ENCODE measurements around the gene SRGAP3.

SRGAP3 gene

DNA sequence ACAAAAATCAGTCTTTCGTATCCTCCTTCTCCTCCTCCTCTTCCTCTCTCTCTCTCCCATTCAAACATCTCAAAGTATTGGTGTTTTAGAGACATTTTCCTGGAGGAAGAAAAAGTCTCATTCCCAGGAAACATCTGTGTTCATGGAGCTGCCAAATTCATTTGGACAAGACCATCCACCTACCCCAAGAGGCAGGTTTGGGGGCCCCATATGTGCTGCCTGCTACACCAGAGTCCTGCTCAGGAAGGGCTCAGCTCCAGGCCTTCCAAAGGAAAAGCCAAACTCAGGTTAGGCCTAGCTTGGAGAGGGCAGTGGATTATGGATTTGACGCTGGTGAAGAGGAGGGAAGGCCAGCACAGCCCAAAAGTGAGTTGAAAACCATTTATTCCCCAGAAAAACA is 131.2 kb downstream of the SRGAP3 start:
- DNase-seq (ENCODE audit: low read depth in 2 of 3, low spot score in 1 of 3): no peak

DNA sequence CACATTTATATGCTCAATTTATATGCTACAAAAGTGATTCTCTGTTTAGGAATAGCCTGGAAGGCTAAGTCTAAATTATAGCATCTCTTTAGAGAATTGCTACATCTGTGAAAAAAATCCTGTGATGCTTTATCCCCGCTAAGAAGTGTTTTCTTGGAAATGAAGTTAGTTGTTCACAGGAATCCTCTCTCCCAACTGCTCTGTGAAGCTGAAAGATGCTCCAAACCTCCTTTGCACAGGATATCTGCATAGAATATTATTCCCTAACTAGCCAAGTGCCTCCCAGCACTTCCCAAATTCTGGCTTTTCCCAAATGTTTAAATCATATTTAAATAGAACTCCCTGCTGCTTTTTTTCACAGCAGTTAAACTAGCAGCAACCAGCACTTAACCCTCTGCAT is 132.2 kb downstream of the SRGAP3 start:
- no peak for DNase-seq (ENCODE audit: low read depth in 2 of 3, low spot score in 1 of 3)

DNA sequence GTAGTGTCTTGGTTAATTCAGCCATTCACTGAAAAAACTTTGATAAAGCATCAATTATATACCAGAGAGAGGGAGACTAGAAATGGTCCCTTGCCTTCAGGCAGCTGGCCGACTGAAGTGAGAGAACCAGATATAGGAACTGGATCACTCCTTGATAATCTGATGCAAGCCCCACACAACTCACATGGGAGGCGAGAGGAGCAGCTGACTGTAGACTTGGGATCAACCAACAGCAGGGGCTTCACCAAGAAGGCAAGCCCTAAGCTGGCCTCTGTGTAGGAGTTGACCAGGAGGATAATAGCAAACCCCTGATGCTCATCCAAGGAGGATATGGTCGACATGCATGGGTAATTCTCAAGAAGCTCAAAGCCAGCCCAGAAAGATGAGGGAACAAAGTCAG is 133.1 kb downstream of the SRGAP3 start:
- no peak for DNase-seq (ENCODE audit: low read depth in 2 of 3, low spot score in 1 of 3)

DNA sequence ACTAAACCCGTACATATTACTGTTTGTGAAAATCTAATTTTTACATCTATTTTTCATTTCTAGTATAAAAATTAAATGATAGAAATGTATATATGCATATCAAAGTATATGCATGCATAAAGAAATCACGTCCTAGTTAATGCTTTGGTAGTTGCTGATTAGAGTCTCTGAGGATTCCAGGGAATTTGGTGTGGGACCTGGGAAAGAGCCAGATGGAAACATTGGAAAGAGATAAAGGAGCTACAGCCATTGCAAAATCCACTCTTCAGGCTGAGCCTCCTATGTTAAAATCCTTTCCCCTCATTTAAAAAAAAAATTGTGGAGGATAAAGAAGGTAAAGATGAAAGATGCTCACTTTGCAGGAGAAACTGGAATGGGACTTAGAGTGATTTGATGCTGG is 134.1 kb downstream of the SRGAP3 start:
- no peak for DNase-seq (ENCODE audit: low read depth in 2 of 3, low spot score in 1 of 3)

DNA sequence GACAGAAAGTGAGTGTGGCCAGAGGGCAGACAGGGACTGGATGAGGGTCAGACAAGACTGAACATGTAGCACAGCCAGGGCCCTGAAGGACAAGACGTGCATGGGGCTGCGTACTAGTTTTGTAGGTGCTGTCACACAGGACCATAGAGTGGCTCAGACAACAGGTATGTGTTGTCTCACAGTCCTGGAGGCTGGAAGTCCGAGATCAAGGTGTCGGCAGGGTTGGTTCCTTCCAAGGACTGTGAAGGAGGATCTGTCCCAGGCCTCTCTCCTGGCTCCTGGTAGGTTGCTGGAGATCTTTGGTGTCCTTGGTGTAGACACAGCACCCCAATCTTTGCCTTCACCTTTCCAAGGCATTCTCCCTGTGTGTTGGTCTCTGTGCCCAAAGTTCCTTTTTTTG is 136.4 kb downstream of the SRGAP3 start:
- no peak for DNase-seq (ENCODE audit: low read depth in 2 of 3, low spot score in 1 of 3)

DNA sequence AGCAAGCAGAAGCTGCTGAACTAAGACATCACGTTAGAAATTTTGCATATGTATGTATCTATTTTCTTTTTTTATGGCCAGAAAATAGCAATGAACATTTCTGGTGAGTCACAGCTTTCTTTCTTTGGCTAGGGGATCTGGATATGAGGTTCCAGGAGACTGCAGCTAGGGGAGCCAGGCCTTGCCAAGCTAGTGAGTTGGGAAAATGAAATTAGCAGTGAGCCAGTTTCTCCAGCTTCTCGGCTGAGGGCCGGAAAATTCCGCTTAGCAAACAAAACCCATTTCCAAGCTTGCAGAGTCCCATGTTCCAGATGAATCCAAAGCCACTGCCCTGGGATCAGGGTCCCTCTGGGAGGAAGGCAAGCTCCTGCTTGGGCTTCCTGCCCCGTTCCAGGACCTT is 137.6 kb downstream of the SRGAP3 start:
- no peak for DNase-seq (ENCODE audit: low read depth in 2 of 3, low spot score in 1 of 3)

DNA sequence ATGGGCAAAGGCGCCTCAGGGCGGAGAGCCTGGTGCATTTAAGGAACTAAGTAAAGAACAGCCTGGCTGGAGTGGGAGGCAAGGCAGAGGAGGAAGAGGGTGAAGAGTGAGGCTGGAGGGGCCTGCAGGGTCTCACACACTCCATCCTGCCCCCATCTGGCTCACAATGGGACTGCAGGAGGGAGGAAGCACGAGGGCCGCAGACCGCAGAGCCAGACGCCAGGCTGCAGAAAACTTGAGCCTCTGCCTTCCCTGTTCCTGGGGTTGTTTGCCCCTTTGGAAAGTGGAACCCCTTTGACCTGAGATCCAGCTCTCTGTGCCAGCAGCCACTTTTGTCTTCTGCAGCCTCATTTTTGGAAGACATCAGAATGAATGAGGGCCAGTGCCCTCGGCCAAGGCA is 138.0 kb downstream of the SRGAP3 start:
- DNase-seq (ENCODE audit: low read depth in 2 of 3, low spot score in 1 of 3): no peak

DNA sequence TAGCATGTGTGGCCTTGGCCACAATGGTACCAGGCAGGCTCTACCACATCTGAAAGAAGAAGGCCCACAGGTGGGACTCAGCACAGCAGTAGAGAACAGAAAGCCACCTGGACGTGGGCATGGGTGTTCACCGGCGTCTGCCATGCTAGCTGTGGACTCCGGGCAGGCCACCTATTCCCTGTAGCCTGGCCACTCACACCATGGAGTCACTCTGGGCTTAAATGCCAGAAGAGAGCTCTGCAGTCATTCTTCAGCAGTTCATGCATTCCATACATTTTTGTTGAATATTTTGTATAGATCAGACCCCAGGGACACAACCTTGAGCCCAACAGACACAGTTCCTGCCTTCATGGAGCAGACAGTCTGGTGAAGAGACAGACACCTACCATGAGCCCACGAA is 138.6 kb downstream of the SRGAP3 start:
- no peak for DNase-seq (ENCODE audit: low read depth in 2 of 3, low spot score in 1 of 3)

DNA sequence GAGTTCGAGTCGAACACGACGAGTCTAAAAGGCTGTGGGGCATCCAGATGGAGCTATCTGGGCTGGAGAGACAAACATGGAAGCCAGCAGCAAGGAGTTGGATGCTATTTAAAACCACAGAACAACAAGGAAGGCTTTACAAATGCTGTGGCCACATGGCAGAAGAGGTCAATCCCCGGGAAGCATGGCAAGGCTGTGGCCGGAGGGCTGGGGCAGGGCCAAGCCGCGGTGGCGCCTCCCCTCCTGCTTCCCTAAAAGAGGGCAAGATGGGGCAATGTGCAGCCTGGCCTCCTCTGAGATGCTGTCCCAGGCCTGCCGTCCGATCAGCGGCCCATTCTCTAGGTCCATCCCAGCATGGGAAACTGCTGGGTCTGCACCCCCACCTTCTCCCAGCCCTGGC is 139.1 kb downstream of the SRGAP3 start:
- no peak for DNase-seq (ENCODE audit: low read depth in 2 of 3, low spot score in 1 of 3)

DNA sequence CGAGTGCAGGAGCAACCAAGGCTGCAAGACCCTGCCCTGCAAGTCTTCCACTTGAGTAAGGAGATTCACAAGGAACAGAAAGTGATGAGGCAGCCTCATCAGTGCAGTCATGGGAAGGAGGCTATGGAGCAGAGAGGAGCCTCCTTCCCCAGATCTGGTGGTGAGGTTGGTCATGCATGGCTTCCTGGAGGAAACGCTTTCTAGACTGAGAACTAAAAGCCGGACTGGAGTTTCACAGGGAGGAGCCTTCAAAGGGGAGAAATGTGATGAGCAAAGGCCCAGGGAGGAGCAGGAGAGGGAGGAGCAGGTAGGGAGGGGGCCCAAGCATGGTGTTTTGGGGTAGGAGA is 139.9 kb downstream of the SRGAP3 start:
- no peak for DNase-seq (ENCODE audit: low read depth in 2 of 3, low spot score in 1 of 3)

DNA sequence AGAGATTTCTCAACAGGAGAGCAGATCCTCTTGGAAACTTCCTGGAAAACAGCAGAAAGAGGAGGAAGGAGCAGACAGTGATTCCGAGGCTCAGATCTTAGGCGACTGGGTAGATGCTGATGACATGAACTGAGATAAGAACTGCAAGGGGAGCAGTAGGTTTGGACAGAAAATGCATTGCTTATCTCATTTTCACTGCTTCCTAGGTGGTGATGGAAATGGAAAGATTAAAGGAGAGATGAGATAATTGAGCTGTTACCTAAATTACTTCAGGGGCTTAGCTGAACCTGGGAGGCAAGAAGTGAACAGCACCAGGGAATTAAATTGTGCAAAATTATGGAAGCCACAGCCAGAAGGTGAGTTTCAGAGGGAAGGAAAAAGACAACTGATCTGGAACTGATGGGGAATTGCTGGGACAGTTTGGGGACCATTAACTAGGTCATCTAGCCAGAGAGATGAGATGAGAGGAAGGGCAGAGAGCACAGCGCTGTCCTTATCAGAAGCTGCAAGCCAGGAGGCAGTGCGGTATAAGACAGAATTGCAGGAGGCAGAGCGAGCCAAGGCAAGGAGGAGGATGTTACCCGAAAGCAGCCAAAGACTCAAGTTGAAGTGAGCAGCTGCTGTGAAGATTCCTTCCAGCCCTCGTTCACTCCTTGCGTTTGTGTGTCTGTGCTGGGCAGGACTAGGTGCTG is 140.4 kb downstream of the SRGAP3 start:
- no peak for DNase-seq (ENCODE audit: low read depth in 2 of 3, low spot score in 1 of 3)

DNA sequence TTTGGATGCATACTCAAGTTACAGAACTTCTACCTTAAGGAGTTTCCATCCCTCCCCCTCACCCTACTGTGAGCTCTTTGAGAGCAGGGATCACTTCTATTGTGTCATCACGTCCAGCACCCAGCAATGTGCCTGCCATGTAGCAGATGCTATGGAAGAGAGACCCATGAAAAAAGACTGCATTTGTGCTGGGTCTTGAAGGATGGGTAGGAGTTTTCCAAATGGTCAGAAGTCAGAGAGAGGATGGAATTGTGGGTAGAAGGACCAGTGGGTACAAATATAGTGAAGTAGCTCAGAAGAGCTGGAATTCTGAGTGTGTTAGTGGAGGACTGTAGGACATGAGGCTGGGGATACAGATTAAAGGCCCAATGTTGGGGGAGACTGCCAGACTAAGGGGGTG is 141.7 kb downstream of the SRGAP3 start:
- no peak for DNase-seq (ENCODE audit: low read depth in 2 of 3, low spot score in 1 of 3)

DNA sequence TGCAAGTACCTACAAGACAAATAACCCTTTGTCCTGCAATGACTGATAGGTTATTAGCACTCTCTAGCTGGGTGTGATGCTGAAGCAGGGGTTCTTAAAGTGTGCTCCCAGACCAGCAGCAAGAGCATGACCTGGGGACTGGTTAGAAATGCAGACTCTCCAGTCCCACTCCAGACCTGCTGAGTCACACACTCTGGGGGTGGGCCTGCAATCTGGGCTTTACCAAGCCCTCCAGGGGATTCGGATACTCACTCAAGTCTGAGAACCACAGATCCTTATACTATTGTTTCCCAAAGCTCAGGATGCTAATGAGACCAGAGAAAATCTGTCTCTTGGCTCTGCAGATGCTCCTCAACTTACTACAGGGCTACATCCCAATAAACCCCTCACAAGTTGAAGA is 144.0 kb downstream of the SRGAP3 start:
- DNase-seq (ENCODE audit: low read depth in 2 of 3, low spot score in 1 of 3): no peak

DNA sequence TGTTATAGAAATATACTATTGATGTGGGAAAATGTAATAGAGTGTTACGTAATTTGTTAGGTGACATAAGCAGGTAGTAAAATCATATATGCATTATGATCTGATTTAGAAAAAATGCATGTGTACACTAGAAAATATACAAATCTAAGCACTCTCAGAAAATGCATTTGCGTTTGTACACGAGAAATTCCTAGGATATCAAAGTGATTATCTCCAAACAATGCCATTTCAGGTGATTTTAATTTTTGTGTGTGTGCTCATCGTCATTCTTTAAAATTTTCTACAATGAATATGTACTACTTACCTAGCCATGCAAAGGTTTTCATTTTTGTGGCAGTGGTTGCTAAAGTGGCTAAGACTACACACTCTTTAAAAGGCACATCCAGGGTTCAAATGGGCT is 145.3 kb downstream of the SRGAP3 start:
- no peak for DNase-seq (ENCODE audit: low read depth in 2 of 3, low spot score in 1 of 3)

DNA sequence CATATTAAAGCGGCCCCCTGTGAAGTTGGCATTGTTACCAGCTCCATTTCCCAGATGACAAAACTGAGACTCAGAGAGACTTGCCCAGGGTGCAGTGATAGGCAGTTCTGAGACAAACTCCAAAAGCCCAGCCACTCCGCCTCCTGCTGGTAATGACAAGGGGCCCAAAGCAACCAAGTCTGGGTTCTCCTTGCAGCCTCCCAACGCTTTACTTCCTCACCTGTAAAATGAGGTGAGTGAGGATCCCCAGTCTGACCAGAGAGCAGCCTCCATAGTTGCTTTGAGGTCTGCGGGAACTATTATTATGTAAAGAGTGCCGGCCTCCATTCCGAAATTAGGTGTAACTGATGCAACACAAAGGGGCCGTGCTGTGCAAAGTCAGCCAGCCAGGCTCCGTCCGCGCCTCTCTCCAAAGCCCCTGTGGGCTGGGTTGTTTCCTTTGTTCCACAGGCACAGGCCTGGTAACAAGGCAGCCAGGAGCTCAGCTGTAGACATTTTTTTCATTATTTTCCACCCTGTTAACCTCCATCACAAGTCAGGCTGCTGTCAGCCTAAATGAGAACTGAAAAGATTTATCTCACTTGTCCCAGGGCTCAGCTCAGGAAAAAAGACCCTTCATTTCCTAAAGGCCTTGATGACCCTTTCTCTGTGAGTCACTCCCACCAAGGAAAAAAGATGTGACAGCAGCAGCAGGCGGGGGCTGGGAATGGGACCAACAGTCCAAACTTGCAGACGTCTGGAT is 147.0 kb downstream of the SRGAP3 start:
- DNase-seq (ENCODE audit: low read depth in 2 of 3, low spot score in 1 of 3): no peak

DNA sequence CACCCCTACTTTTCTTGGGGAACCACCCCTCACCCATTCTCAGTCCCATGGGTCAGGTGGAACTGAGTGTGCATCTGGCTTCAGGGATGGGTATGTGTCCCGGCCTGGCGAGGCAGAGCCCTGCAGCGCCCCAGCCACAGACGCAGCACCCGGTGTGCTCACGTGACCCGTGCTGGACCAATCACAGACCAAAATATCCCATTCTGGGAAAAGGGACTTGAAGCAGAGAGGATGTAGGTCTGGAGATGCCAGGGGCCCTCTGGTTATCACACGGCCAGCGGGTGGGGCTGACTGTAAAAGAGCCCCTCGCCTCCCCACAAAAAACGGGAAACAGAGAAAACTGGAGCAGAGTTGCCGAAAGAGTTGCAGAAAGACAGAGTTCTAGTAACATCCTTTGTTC is 148.2 kb downstream of the SRGAP3 start:
- no peak for DNase-seq (ENCODE audit: low read depth in 2 of 3, low spot score in 1 of 3)

DNA sequence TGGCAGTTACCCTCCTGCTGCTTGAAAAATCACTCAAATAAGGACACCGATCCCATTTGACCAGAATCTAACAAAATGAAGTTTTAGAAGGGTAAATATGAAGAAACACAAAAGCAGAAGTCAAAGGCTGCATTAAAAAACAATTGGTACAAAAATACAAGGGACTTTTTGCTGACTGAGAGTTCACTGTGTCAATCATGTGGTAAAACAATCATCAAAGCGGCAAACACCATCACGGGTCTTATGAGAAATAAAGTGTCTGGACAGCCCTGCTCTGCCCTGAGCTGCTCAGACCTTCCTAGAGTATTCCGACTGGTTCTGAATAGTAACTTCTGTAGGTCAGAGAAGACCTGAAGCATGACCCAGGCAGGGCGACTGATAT is 148.9 kb downstream of the SRGAP3 start:
- DNase-seq (ENCODE audit: low read depth in 2 of 3, low spot score in 1 of 3): no peak

DNA sequence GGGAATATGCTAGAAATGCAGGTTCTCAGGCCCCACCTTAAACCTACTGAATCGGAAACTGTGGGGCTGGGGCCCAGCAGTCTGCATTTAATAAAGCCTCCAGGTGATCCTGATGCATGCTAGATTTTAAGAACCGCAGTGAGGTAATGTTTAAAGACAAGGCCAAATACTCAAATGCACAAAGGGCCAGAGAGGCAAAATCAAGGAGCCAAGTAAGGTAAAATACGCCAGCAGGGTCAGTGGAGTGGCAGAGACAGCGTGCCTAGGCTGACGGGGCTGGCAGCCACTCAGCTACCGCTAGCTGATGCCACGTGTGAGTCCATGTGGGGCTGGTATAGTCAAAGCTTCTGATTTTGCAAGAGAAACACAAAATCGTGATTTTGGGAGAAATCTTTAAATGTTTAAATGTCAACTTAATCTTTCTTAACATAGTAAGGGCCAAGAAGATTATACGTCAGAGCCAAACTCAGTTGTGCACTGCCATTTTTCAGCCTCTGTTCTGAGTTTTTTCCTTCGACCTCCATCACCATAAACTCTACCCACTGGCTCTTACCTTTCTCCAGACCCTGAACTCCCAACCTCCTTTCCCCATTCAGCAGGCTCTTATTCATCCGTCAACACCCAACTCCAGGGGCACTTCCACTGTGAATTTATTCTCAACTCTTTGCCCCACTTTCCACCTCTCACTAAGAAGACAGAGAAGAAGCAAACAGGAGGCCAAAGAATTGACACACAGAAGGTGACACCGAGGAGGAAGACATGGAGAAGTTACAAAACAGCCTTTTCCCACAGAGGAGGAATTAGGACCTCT is 149.5 kb downstream of the SRGAP3 start:
- no peak for DNase-seq (ENCODE audit: low read depth in 2 of 3, low spot score in 1 of 3)

DNA sequence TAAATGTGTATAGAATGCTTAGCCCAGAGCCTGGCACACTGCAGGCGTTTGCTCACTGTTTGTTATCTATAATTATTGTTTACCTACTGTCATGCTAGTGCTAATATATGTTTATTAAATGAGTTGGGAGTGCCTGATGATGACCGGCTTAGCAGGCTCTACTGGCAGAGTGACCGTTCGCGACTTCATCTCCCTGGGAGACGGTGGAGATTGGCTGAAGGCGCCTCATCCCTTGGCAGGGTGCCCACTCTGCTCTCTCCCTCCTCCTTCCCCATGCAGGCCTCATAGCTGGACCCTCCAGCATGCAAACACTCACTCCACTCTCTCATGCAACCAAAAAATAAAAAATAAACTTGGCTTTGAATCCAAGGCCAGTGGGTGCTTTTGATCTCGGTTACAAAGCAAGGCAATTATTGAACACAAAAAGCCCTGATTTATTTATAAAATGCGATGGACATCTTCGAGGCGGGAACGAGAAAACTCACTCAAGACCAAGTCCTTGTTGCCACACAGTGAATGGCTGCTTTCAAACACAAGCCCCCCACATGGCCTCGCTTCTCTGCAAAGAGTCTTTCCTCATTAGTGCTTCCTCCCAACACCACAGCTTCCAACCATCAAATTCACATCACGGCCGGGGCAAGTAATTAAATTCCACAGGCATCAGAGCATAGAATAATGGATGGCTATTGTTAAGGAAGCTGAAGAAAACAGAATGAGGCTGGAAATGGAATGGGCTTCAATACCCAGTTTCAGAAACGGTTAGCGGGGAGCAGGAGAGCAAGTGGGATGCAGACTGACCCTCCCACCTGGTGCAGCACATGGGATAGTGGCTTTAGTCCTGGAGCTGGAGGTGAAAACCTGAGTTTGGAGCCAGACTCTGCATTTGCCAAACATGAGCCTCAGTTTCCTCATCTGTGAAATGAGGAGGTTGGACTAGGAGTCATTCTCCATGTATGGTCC is 150.4 kb downstream of the SRGAP3 start:
- no peak for DNase-seq (ENCODE audit: low read depth in 2 of 3, low spot score in 1 of 3)

DNA sequence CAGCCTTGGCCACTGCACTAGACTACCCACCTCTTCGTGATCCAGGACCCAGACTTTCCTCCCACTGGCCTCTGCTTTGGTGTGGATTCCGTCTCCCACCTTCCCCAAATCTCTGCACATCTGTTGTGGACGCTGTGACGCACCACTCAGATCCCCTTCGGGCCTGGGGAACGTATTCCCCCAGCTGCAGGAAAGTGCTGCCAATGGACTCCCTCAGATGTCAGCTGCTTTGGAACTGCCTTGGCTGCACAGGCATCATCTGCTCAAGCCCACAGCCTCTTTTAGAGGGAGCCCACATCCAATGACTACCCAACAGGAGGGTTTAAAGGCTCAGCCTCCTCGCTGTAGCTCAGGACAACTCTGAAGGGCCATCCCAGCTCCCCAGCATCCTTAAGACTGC is 152.0 kb downstream of the SRGAP3 start:
- DNase-seq (ENCODE audit: low read depth in 2 of 3, low spot score in 1 of 3): no peak
